ENCODE results near the gene COL5A3.
"Not testable (repeated sequence)": the region's sequence is repeated elsewhere in the genome, so short reads cannot be mapped to it uniquely, and the experiment has no call there.

- TF ChIP-seq JUNB (IDR thresholded peaks at IDR 0.05); CHD2 (IDR thresholded peaks at IDR 0.05; ENCODE audit: low read length, partially characterized antibody); SREBF2 (IDR thresholded peaks at IDR 0.05); MYC (IDR thresholded peaks at IDR 0.05; ENCODE audit: borderline replicate concordance, low read length); POLR2A (IDR thresholded peaks at IDR 0.05; ENCODE audit: low read length); CTCF (IDR thresholded peaks at IDR 0.05); NPAS2 (CRISPR knock-in tag; IDR thresholded peaks at IDR 0.05; ENCODE audit: borderline replicate concordance); HOXA7 (CRISPR knock-in tag; IDR thresholded peaks at IDR 0.05); BCL3 (IDR thresholded peaks at IDR 0.05); RAD21 (conservative IDR thresholded peaks at IDR 0.05 in 1 of 2, IDR thresholded peaks at IDR 0.05 in 1 of 2): not testable (repeated sequence)
Observed at GRCh38 chr19:9946528-9947125, 63.7 kb downstream of the COL5A3 start.
